M059J (cell line): ENCODE measurements around the gene GRK6. TPM values are rescaled to one million over a fixed set of nuclear protein-coding genes. Genes with fewer than 3 reads are reported as not detected.

Experiments used
- DNase-seq: peaks from one replicate; pipeline ENCODE4 v3.0.0-alpha.2; 2012; ENCODE audit warnings: low read depth
- total RNA-seq: library from RNA; depleted of rRNA; stranded (reverse); fragments of >200 nt; shearing (Covaris generic); gene quantifications from 2 replicates; pipeline ENCODE4 v1.2.3, GENCODE V29; 2014

The GRK6 gene
- total RNA-seq, 1 experiment from 2014 or later, result 37.3 TPM

- no peak for DNase-seq
Measured at GRCh38 chr5:177440211-177440989, 13.9 kb downstream of the GRK6 start.

GRCh38 chr5:177440990-177441780, 14.7 kb downstream of the GRK6 start:
- no peak for DNase-seq

- DNase-seq, result no peak
Measured at GRCh38 chr5:177442066-177442826, 15.8 kb downstream of the GRK6 start.

- DNase-seq, result no peak
Measured at GRCh38 chr5:177443144-177443983, 16.9 kb downstream of the GRK6 start.

- no peak for DNase-seq
Measured at GRCh38 chr5:177444106-177445051, 17.9 kb downstream of the GRK6 start.

- DNase-seq, result no peak
Measured at GRCh38 chr5:177445052-177445916, 18.8 kb downstream of the GRK6 start.

- no peak for DNase-seq
Measured at GRCh38 chr5:177445917-177446199, 19.4 kb downstream of the GRK6 start.

- peak; percentile 63 for DNase-seq
Measured at GRCh38 chr5:177446200-177447065, 20.0 kb downstream of the GRK6 start, which contains the start of gene PRR7. PRR7 (plus strand) TSS chr5:177446814; CDS start chr5:177455068, 8,254 bp downstream.

GRCh38 chr5:177447066-177447610, 20.7 kb downstream of the GRK6 start:
- DNase-seq, result peak; percentile 78

GRCh38 chr5:177447611-177448243, 21.3 kb downstream of the GRK6 start:
- DNase-seq, result peak; percentile 99

- no peak for DNase-seq
Measured at GRCh38 chr5:177448244-177448950, 21.9 kb downstream of the GRK6 start.

GRCh38 chr5:177449140-177450061, 22.9 kb downstream of the GRK6 start:
- no peak for DNase-seq

GRCh38 chr5:177450667-177451424, 24.4 kb downstream of the GRK6 start:
- no peak for DNase-seq

GRCh38 chr5:177452688-177453638, 26.5 kb downstream of the GRK6 start:
- DNase-seq, result peak; percentile 38
